GM18873 (cell line): ENCODE results near the gene CEP68.
"Not testable (repeated sequence)": the region's sequence is repeated elsewhere in the genome, so short reads cannot be mapped to it uniquely, and the experiment has no call there.

Source experiments
- ATAC-seq: cut with Tn5 transposase; IDR thresholded peaks from one replicate; pipeline ENCODE4 v1.9.1; 2021; ENCODE audit warnings: mild to moderate bottlenecking, moderate library complexity, moderate number of reproducible peaks; ENCODE audit not compliant: unreplicated experiment, low FRiP score

Gene CEP68

GRCh38 chr2:65125457-65125856 is 69.2 kb downstream of the CEP68 start:
- ATAC-seq, result not testable (repeated sequence)

- ATAC-seq, result no peak
Observed at GRCh38 chr2:65128297-65129190, 72.3 kb downstream of the CEP68 start.

- no peak for ATAC-seq
Observed at GRCh38 chr2:65129286-65129825, 73.1 kb downstream of the CEP68 start.

- ATAC-seq, result peak; percentile 93
Observed at GRCh38 chr2:65129826-65130663, 73.8 kb downstream of the CEP68 start, which contains the start of gene RAB1A. Gene RAB1A, minus strand, starts transcription at chr2:65130106. Its CDS starts 191 bp downstream, at chr2:65129915.

GRCh38 chr2:65130664-65131175 is 74.5 kb downstream of the CEP68 start:
- ATAC-seq, result peak; percentile 20

GRCh38 chr2:65132930-65133329 is 76.7 kb downstream of the CEP68 start:
- not testable (repeated sequence) for ATAC-seq

- no peak for ATAC-seq
Observed at GRCh38 chr2:65133626-65134025, 77.4 kb downstream of the CEP68 start.

GRCh38 chr2:65134158-65134557 is 77.9 kb downstream of the CEP68 start:
- ATAC-seq, result no peak

GRCh38 chr2:65136253-65136652 is 80.0 kb downstream of the CEP68 start:
- no peak for ATAC-seq
